Chondrocyte (in vitro differentiated cells): ENCODE results near the gene VMO1. TPM values are rescaled to one million over a fixed set of nuclear protein-coding genes. Genes with fewer than 3 reads are reported as not detected.

Source experiments
- DNase-seq: peaks from one replicate; pipeline ENCODE4 v3.0.0; 2021; ENCODE audit warnings: mixed read lengths, low spot score
- H3K27ac Mint-ChIP-seq: one replicate; pipeline ENCODE4 v1.8.0; 2021; ENCODE audit warnings: mild to moderate bottlenecking, moderate library complexity, mixed read lengths; ENCODE audit not compliant: unreplicated experiment
- H3K27me3 Mint-ChIP-seq: 2 replicates; pipeline ENCODE4 v1.8.0; 2021; ENCODE audit warnings: low read depth, mixed read lengths
- H3K36me3 Mint-ChIP-seq: 2 replicates; pipeline ENCODE4 v1.8.0; 2021; ENCODE audit warnings: low read depth, mixed read lengths
- H3K4me1 Mint-ChIP-seq: 2 replicates; pipeline ENCODE4 v1.8.0; 2021; ENCODE audit warnings: low read depth, mild to moderate bottlenecking, mixed read lengths
- H3K4me3 Mint-ChIP-seq: one replicate; pipeline ENCODE4 v1.8.0; 2021; ENCODE audit warnings: mild to moderate bottlenecking, moderate library complexity, mixed read lengths; ENCODE audit not compliant: unreplicated experiment
- H3K9me3 Mint-ChIP-seq: 2 replicates; pipeline ENCODE4 v1.8.0; 2021; ENCODE audit warnings: low read depth, mixed read lengths
- CTCF ChIP-seq: fragments of 200-600 bp; sonication (generic); IDR thresholded peaks from 2 replicates; pipeline ENCODE4 v1.5.0; 2021; ENCODE audit warnings: antibody characterized with exemption, mild to moderate bottlenecking, moderate library complexity
- total RNA-seq: library from RNA; stranded (reverse); gene quantifications from 3 replicates; pipeline ENCODE4 v1.2.1, GENCODE V29; 2021

The VMO1 gene
- total RNA-seq, 1 donor from 2014 or later, result 1.2 TPM

- peaks cover 11% of the 10 kb centered on the region for H3K27me3 Mint-ChIP-seq
- H3K4me1 Mint-ChIP-seq, result peaks cover 14% of the 10 kb centered on the region
- H3K4me3 Mint-ChIP-seq, result no peak overlapping the region
Observed at GRCh38 chr17:4735876-4736651, 50.1 kb downstream of the VMO1 start.

More at GRCh38 chr17:4735876-4736651, 50.1 kb downstream of the VMO1 start:
- Mint-ChIP-seq H3K9me3 (no peaks in the 10 kb centered on the region), H3K27ac (no peak overlapping the region), H3K36me3 (peaks cover 2% of the 10 kb centered on the region)
- no peak for DNase-seq
- TF ChIP-seq CTCF, result no peak

Other genes starting within 250 kb of the VMO1 start
- 33.6 to 58.2 TPM (median 36.4 TPM) in 3 replicates for gene MYBBP1A, start 231.0 kb downstream of the VMO1 start, total RNA-seq
- gene GGT6, start 225.8 kb downstream of the VMO1 start, total RNA-seq, result not detected in 3 replicates
- 0.32 to 0.36 TPM in 2 of 3 replicates, not detected in the other for gene SMTNL2, start 201.8 kb downstream of the VMO1 start, total RNA-seq
- 0.15 TPM in 1 of 3 replicates, not detected in the others for gene ALOX15, start 144.7 kb downstream of the VMO1 start, total RNA-seq
- 44.1 to 56.2 TPM (median 48.2 TPM) in 3 replicates for gene PELP1, start 82.2 kb downstream of the VMO1 start, total RNA-seq
- 7.1 to 11.8 TPM (median 7.2 TPM) in 3 replicates for gene ARRB2, start 75.7 kb downstream of the VMO1 start, total RNA-seq
- gene MED11, start 54.9 kb downstream of the VMO1 start, total RNA-seq, result 14.6 to 21.3 TPM (median 16.9 TPM) in 3 replicates
- gene ZMYND15, start 46.5 kb downstream of the VMO1 start, total RNA-seq, result 0.23 to 0.48 TPM (median 0.45 TPM) in 3 replicates
- gene CXCL16, start 46.4 kb downstream of the VMO1 start, total RNA-seq, result 4.7 to 8.0 TPM (median 5.4 TPM) in 3 replicates
- gene TM4SF5, start 14.5 kb downstream of the VMO1 start, total RNA-seq, result not detected in 3 replicates
- gene GLTPD2, start 2.6 kb upstream of the VMO1 start, total RNA-seq, result not detected in 3 replicates
- 110 to 146 TPM (median 113 TPM) in 3 replicates for gene PSMB6, start 9.8 kb upstream of the VMO1 start, total RNA-seq
- gene PLD2, start 20.8 kb upstream of the VMO1 start, total RNA-seq, result 30.3 to 35.3 TPM (median 32.1 TPM) in 3 replicates
- gene MINK1, start 47.0 kb upstream of the VMO1 start, total RNA-seq, result 89.1 to 93.0 TPM (median 90.6 TPM) in 3 replicates
- 1.5 to 1.8 TPM (median 1.6 TPM) in 3 replicates for gene C17orf107, start 113.2 kb upstream of the VMO1 start, total RNA-seq
- gene CHRNE, start 116.7 kb upstream of the VMO1 start, total RNA-seq, result 0.22 to 0.35 TPM in 2 of 3 replicates, not detected in the other
- gene GP1BA, start 145.9 kb upstream of the VMO1 start, total RNA-seq, result not detected in 3 replicates
- gene SLC25A11, start 153.7 kb upstream of the VMO1 start, total RNA-seq, result 44.0 to 62.4 TPM (median 46.6 TPM) in 3 replicates
- gene RNF167, start 153.9 kb upstream of the VMO1 start, total RNA-seq, result 69.7 to 95.8 TPM (median 74.5 TPM) in 3 replicates
- 512 to 784 TPM (median 766 TPM) in 3 replicates for gene PFN1, start 162.2 kb upstream of the VMO1 start, total RNA-seq
- gene ENO3, start 164.8 kb upstream of the VMO1 start, total RNA-seq, result 7.0 to 9.8 TPM (median 7.4 TPM) in 3 replicates
- gene SPAG7, start 181.5 kb upstream of the VMO1 start, total RNA-seq, result 73.0 to 87.3 TPM (median 79.4 TPM) in 3 replicates
- 47.4 to 97.8 TPM (median 90.2 TPM) in 3 replicates for gene CAMTA2, start 201.3 kb upstream of the VMO1 start, total RNA-seq
- gene INCA1, start 211.2 kb upstream of the VMO1 start, total RNA-seq, result 0.74 to 1.5 TPM (median 0.85 TPM) in 3 replicates
- gene KIF1C, start 211.6 kb upstream of the VMO1 start, total RNA-seq, result 141 to 193 TPM (median 174 TPM) in 3 replicates
- not detected in 3 replicates for gene SLC52A1, start 249.1 kb upstream of the VMO1 start, total RNA-seq